GM18867 (cell line): ENCODE data around the gene WNT2B.

Experiments
- ATAC-seq: cut with Tn5 transposase; IDR thresholded peaks from one replicate; pipeline ENCODE4 v1.9.1; 2021; ENCODE audit warnings: mild to moderate bottlenecking, moderate library complexity; ENCODE audit not compliant: unreplicated experiment

Gene WNT2B

DNA sequence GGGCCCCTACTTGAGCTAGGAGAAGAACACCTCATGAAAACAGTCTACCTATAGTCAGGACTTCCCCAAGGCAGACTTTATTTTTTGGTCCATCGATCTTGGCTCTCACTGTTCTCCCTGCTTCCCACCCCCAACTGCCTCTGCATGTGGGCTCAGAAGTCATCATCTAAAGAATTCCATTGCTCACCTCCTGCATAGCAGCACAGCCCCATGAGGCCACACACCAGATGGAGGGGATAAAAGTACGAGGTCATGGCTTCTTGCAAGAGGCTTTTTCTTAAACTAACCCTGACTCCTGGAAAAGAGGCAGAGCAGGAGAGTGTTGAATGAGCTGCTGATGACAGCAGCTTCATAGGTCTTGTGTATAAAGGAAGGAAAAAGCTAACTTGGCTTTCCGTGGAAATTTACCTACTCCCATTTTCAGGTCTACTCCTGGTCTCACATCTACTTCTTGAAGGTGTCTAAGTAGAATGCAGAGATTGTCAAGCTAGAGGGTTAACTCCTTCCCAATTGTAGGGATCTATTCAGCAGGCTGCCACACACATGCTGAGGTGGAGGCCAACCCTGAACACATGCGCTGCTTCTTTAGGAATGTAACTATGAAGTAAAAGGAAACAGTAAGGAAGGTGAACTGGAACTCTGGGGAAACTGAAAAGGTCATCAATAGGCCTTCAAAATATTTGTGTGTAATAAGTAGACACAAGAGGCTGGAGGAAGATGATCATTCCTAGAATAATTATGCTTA lies 18.7 kb downstream of the WNT2B start:
- ATAC-seq: no peak

DNA sequence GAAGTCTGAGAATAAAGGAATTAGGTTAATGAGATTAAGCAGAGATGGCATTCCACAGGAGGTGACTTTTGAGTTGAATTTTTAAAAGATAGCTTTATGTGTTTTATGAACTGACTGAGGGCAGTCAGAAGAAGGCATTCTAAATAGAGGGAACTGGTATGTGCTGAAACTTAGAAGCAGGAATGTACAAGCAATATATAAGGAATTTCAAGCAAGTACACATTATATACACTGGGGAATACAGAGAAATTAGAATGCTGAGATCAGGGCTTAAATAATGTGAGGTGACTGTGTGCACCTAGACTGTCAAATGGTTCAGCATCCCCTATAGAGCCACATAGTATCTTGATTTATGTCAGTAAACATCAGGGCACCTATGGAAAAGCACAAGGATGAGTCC lies 19.3 kb downstream of the WNT2B start:
- no peak for ATAC-seq

DNA sequence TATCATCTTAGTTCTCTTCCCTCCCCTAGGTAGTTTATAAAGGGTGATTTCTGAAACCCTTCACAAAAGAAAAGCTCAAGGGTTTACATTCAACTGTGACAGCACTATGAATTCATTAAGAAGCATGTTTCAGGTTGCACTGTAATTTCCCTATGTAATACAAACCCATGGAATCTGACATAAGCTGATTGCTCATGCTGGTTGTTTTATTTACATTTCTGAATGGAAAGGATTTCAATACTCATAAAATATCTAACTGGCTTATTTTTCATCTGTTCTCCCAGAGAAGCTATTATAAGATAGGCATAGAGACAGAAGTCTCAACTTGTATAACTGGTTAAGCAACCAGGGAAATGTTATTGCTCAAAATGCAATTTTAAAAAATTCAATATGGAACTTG lies 20.5 kb downstream of the WNT2B start:
- ATAC-seq: no peak

DNA sequence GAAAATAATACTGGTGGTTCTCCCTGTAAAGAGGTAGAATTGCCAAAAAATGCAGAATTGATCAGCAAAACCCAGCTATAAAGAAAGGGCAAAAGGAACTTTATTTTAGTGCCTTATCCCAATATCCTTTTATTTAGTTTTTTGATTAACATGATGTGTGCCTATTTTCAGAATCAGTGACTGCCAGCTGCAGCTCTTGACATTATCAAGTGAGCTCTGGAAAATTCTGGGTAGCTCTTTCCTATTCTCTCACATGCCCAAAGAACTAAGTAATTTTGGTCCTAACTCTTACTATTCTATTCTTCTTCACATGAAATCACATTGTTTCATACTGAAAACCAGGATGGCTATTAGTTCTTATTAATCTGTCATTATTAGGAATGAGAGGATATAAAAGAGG lies 22.1 kb downstream of the WNT2B start:
- ATAC-seq: no peak

DNA sequence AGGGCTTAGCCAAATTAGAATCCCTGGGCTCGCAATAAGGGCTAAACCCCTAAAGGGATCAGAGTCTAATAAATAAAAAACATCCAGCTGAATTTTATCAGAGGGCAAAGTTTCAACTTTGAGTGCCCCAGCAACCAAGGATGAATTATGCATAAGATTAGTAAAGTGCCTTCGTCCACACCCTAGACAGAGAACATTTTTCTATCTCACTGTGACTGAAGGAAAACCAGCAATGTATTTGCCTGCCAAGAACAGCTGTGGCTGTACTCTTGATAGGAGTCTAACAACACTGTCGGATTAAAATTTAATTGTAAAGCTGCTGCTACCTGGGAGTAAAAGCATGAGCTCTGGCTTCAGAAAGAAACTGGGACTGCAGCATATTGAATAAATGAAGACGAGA lies 23.3 kb downstream of the WNT2B start:
- no peak for ATAC-seq

DNA sequence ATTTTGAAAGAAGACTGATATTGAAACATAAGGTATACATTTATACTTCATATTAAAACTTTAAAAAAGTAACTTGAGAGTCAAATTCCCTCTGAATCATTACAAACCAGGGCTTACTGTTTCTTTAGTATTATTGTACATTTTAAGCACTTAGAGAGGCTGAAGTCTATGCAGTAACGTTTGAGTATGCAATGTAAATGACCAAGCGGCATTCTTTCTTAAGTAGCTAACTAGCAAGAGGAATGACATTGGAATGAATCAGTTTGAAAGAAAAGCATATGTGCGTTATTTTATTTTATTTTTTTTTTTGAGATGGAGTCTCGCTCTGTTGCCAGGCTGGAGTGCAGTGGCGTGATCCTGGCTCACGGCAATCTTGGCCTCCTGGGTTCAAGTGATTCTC lies 24.3 kb downstream of the WNT2B start:
- ATAC-seq: no peak

DNA sequence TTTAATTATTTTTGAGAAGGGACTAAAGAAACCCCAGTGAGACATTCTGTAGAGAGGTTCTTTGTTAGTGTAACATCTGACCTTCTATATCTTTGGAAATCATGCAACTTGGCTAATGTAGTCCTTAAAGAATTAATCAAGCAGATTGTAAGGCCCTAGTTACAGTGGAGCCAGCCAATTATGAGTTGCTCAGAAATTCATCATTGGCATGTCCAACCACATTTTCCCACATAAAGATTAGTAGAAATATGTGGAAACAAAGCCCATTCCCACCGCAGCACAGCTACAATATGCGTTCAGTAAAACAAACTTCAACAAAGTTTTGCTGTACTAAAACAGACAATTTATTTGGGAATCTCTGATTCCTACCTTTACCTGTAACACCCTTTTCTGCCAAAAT lies 27.8 kb downstream of the WNT2B start:
- no peak for ATAC-seq

DNA sequence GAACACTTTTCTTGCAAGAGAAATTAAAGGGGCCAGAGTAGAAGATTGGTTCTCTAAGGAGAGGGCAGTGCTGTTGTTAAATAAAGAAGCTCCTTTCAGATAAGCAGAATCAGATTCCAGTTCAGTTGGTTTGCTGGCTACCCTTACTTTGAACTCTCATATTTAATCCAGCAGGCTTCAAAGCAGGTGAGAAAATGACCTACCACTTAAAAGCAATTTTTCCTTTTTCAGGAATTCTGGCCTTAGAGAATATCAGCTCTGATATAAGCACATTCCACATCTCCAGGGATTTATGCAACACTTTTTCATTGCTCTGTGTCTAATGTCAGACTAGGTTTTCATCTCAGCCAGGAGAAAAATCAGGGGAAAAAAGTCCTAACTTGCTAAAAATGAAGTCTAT lies 28.7 kb downstream of the WNT2B start:
- no peak for ATAC-seq

DNA sequence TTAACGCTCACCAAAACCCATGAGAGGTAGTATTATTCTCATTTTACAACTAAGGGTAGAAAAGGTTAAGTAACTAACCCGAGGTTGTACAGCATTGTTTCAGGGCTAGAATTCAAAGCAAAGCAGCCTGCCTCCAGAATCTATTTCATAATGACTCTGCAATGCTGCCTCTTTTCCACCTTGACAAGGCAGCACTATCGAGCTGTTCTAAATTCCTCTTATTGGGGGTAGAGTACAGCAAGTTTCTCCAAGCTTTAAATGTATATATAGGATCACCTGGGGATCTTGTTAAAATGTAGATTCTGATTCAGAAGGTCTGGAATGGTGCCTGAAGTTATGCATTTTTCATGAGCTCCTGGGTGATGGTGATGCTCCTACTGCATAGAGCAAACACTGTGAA lies 30.1 kb downstream of the WNT2B start:
- ATAC-seq: no peak

DNA sequence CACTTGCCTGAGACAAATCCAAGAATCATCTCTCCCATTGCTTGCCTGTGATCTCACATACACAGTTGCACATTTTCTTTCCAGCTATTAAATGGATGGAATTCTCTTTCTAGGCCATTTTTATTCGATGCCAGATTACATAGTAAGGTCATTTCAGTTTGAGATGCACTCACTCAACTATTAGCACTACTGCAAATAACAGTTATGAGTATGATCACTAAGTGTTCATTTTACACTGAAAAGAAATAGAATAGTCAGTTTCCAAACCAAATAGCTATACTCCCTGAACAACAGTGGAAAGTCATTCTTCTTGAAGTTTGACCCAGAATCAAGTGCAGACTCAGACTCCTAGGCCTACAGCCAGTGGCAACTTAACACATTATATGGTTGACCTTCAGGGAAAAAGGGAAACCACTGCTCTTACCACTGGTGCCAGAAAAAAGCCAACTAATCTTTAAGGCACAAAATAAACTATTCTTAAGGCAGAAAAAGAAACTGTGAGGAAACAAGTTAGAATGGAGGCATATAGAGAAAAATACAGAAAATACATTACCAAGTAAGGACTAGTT lies 31.5 kb downstream of the WNT2B start:
- ATAC-seq: no peak

DNA sequence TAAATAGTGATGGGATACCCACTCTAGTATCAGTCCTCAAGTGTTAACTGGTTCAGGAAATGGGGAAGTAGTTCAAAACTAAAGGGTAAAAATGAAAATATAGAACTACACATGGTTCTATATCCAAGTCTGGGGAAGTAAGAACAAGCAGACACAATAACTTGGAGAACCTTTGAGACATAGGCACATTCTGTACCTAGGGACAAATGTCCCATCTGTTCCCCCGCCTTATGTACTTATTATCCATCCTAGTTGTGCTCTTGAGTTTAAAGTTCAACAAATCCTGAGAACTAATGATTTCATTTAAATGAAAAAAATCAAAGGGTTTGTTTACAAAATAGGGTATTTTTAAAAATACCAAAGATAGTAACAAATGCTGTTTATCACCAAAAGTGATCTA lies 32.5 kb downstream of the WNT2B start:
- ATAC-seq: no peak

DNA sequence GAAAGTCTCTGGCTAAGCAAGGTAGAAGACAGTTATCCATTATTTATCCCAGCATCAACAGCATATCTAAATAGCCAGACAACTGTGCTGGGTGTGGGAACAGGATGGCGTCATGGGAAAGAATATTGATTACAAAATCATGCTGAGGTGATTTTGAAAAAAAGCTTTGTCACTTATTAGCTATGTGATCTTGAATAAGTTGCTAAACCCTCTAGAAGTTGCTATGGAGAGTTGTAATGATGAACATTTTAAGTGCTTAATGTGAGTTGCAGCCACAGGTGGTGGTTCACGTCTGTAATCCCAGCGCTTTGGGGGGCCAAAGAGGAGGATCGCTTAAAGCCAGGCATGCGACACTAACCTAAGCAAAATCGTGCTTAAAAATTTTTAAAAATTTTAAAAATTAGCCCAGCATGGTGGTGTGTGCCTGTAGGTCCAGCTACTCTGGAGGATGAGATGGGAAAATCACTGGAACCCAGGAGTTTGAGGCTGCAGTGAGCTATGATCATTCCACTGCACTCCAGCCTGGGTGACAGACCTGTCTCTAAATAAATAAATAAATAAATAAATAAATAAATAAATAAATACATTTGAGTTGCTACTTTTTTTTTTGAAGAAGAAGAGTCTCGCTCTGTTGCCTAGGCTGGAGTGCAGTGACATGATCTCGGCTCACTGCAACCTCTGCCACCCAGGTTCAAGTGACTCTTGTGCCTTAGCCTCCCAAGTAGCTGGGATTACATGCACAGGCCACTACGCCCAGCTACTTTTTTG lies 33.6 kb downstream of the WNT2B start:
- no peak for ATAC-seq

DNA sequence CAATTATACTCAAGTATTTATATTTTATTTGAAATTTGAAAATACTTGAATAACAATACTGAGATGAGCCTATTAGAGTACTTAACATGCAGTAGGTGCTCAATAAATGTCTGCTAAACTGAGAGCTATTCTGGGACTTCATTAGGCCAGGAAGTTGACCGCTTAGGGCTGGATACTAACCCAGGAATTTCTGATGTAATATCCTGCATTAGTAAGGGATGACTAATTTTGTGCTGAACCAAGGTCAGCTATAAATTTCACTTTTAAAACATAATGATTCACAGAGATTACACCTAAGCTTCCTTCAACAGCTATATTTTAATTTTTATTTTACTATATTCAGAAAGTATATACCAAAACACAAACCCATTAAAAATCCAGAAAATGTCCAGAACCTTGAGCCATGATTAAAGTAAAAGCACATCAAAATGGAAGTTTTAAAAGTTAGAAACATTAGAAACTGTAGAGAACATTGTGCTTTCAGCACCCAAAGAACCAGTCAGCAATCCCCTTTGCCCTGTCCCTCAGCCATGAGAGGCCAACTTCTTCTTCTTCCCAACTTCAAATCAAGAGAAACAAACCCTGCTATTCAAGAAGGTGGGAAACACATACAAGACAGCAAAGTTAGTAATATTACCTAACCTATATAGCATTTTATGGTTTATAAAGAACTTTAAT lies 35.4 kb downstream of the WNT2B start:
- no peak for ATAC-seq

DNA sequence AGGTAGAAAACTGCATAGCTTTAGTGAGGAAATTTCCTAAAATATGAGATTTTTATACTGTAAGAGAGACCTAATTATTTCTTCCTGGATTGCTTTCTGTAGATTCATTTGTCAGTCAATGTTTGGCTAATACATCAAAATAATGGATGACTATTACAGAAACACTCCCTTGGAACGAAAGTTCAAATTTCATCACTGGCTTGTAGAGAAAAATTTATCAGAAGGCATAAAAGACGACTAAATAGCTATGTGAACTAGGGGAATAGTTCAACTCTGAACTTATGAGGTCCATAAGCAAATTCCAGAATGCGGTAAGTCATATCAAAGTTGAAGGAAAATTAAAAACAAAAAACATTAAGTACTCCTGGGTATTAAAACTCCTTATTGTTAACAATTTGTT lies 36.0 kb downstream of the WNT2B start:
- ATAC-seq: no peak

DNA sequence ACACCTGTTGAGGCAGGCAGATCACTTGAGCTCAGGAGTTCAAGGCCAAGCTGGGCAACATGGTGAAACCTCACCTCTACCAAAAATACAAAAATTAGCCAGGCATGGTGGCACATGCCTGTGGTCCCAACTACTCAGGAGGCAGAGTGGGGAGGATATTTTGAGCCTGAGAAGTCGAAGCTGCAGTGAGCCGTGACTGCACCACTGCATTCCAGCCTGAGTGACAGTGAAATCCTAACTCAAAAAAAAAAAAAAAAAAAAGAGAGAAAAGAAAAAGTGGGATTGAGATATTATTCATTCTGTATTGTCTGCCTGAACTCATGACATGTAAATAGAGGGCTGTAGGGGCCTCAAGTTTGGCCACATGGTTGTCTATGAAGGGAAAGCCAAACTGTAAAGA lies 37.3 kb downstream of the WNT2B start:
- no peak for ATAC-seq

DNA sequence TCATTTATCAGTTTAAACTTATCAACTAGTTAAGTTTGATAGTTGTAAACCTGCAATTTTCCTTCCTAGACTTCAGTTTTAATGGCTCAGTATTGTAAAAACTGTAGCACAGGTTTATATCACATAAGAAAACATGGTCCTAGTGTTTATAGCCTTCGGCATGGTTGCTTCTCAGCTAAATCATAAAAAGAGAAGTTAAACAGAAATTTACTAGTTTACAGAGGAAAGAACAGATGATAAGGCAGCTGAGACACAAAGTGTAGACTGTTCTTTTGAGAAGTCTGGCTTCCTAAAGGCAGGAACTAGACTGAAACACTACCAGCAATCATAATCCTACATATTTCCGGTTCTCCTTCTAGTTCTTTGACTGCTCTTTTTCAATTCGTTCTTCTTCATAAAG lies 39.8 kb downstream of the WNT2B start:
- no peak for ATAC-seq

DNA sequence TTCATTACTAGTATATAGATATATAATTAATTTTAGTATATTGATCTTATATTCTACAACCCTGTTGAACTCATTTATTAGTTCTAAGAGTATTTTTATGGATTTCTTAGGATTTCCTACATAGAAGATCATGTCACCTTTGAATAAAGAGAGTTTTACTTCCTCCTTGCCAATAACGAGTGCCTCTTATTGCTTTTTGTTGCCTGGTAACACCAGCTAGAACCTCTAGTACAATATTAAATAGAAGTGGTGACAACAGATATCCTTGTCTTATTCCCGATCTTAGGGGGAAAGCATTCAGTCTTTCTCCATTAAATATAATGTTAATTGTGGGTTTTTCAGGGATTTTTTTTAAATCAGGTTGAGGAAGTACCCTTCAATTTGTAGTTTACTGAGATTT lies 40.8 kb downstream of the WNT2B start:
- ATAC-seq: no peak

DNA sequence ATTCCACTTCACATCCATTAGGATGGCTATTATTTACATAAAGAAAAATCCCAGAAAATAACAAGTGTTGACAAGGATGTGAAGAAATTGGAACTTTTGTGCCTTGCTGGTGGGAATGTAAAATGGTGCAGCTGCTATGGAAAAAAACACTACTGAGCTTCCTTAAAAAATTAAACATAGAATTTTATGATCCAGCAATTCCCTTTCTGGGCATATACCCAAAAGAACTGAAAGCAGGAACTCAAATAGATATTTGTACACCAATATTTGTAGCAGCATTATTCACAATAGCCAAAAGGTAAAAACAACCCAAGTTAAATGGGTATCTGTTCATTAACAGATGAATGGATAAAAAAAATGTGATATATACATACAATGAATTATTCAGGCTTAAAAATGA lies 45.6 kb downstream of the WNT2B start:
- no peak for ATAC-seq

DNA sequence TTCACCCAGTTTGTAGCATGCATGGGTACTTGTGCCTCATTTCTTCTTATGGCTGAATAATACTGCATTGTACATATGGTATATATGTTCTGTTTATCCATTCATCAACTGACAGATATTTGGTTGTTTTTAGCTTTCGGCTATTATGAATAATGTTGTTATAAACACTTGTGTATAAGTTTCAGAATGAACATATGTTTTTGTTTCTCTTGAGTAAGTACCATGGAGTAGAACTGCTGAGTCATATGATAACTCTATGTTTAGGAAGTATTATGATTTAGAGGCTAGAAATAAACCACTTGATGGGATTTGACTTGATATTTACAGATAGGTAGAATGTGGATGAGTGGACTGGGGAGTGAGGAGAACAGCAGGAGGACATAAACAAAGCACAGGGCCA lies 48.6 kb downstream of the WNT2B start:
- no peak for ATAC-seq

DNA sequence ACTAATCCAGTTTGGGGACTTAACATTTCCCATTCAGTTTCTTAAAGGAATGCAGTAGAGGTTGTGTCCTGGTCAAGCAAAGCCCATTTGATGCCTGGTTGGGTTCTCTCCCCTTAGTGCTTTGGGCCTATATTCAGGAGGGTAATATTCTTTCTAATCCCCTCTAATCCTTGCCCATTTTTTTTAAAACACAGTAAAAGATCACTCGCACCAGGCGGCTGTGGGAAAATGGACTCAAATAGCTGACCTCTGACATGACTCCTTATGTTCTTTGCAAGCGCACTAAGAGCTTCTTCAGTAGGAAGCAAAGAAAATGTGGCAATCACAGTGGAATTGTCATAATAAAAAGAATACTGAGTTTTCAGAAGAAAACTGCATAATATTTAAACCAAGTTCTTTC lies 49.9 kb downstream of the WNT2B start:
- no peak for ATAC-seq

DNA sequence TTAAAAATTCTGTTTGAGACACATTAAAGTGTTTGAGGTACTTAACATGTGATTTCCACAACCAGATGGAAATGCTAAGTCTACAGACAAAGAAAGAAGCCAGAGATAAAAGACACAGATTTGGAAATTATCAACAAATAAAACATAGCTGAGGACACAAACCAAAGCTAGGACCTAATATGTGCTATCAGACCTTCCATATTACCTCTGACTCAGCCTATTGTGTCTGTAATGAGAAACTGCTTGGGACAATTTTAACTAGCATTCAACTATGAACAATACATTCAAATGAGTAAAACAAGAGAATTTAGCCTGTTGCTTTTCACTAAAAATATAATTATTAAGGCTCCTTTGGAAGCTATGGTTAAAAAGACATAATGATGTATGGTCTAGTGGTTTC lies 54.6 kb downstream of the WNT2B start:
- ATAC-seq: no peak

DNA sequence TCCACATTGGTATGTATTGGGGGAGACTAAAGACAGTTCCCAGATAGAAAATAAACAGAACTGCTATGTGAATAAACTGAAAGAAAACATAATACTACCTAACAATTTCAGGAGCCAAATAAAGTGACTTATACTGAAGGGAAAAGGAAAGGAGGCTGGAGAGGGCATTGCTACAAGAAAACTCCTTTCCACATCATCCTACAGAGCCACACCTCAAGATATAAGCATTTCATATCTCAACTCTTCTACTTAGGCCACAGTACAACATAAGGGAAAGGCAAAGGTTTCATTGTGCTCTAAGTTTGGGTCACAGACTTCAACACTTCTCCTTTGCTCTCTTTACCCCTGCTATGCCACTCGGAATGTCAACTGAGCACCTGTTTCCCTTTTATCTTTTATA lies 55.3 kb downstream of the WNT2B start:
- ATAC-seq: no peak
